K562 (cell line): ENCODE data around the gene PEDS1. TPM values are rescaled to one million over a fixed set of nuclear protein-coding genes. Genes with fewer than 3 reads are reported as not detected.

ENCODE experiments used
- ATAC-seq: fragments of 200-7000 bp; cut with Tn5 transposase; 3 replicates; pipeline ENCODE4 v1.9.1; 2020; ENCODE audit warnings: moderate library complexity
- BruUV-seq: library from RNA; stranded (reverse); fragments of 400-500 nt; replicated peaks from 2 replicates; lab custom pipeline; 2021; lab: Mats Ljungman, UMichigan
- CTCF ChIA-PET: fragments of 300-600 bp; formaldehyde crosslinking; extraction: SDS; loops from one replicate; lab custom pipeline; 2021; ENCODE audit warnings: low intra/inter-chr PET ratio; lab: Yijun Ruan, JAX
- POLR2A ChIA-PET: fragments of 300-600, 350-650 bp; sonication (Branson Sonifier 250); formaldehyde crosslinking; extraction: SDS; loops from one replicate; lab custom pipeline; 2021; ENCODE audit warnings: antibody characterized with exemption, inconsistent platforms; lab: Yijun Ruan, JAX
- DNase-seq, 4 experiments: peaks; one replicate each; pipeline versions ENCODE4 v3.0.0 to v3.0.0-alpha.2; 2011 to 2018; ENCODE audit warnings: low spot score in 3 of 4, mixed read lengths in 3 of 4; ENCODE audit errors: extremely low read depth in 1 of 4
- FAIRE-seq: peaks from 2 replicates; lab custom pipeline; 2011; peaks lifted over from hg19 to GRCh38; lab: Jason Lieb, UNC
- H2AFZ ChIP-seq: 2 replicates; pipeline ENCODE4 v1.6.0; 2011; ENCODE audit warnings: low read depth, low read length, control low read depth, inconsistent platforms
- H3K27ac ChIP-seq: fragments of 200-600 bp; 3 replicates; pipeline ENCODE4 v1.8.0; 2011; ENCODE audit warnings: low read depth, mild to moderate bottlenecking, control low read depth, inconsistent platforms, low read length, moderate library complexity, mixed read lengths; ENCODE audit errors: extremely low read depth
- H3K27me3 ChIP-seq, 2 experiments: fragments of 300-600 bp in 1 of 2; 2 replicates in 1 of 2; 3 replicates in 1 of 2; pipeline versions ENCODE4 v1.6.0 to v1.8.0; 2011; ENCODE audit warnings: inconsistent platforms in 2 of 2, low read length in 2 of 2, mild to moderate bottlenecking in 1 of 2, mixed read lengths in 1 of 2, moderate library complexity in 1 of 2; ENCODE audit not compliant: control insufficient read depth in 2 of 2, insufficient read depth in 2 of 2
- H3K36me3 ChIP-seq: fragments of 300-600 bp; 3 replicates; pipeline ENCODE4 v1.8.0; 2011; ENCODE audit warnings: mild to moderate bottlenecking, low read length, inconsistent platforms; ENCODE audit not compliant: control insufficient read depth, insufficient read depth
- H3K4me1 ChIP-seq, 2 experiments: fragments of 200-600 bp in 1 of 2; replicated peaks in 1 of 2; 2 replicates in 1 of 2; 3 replicates in 1 of 2; pipeline versions ENCODE4 v1.5.1 to v1.8.0; 2011; ENCODE audit warnings: inconsistent platforms in 2 of 2, low read length in 2 of 2, mild to moderate bottlenecking in 1 of 2, mixed read lengths in 1 of 2, moderate library complexity in 1 of 2; ENCODE audit not compliant: control insufficient read depth in 2 of 2, insufficient read depth in 2 of 2
- H3K4me2 ChIP-seq: 2 replicates; pipeline ENCODE4 v1.6.1; 2011; ENCODE audit warnings: low read length, control low read depth, inconsistent platforms, mixed read lengths; ENCODE audit not compliant: insufficient read depth
- H3K4me3 ChIP-seq: fragments of 200-600 bp; sonication (generic), shearing (Covaris generic); 2 replicates; pipeline ENCODE4 v1.5.1; 2016; ENCODE audit warnings: control low read depth, inconsistent platforms
- H3K79me2 ChIP-seq: fragments of 200-600 bp; 3 replicates; pipeline ENCODE4 v1.8.0; 2011; ENCODE audit warnings: low read length, inconsistent platforms; ENCODE audit not compliant: control insufficient read depth, insufficient read depth
- H3K9ac ChIP-seq, 2 experiments: 2 replicates each; pipeline versions ENCODE4 v1.6.0 to v1.6.1; 2011; ENCODE audit warnings: low read depth in 2 of 2, low read length in 2 of 2, control low read depth in 1 of 2, inconsistent platforms in 1 of 2, mild to moderate bottlenecking in 1 of 2, mixed read lengths in 1 of 2; ENCODE audit not compliant: insufficient read depth in 1 of 2
- H3K9me1 ChIP-seq: one replicate; pipeline ENCODE4 v1.6.0; 2011; ENCODE audit warnings: inconsistent platforms, mild to moderate bottlenecking, low read length, moderate library complexity; ENCODE audit not compliant: control insufficient read depth, insufficient read depth
- H3K9me3 ChIP-seq: replicated peaks from 2 replicates; pipeline ENCODE4 v1.5.1; 2011; ENCODE audit warnings: low read depth, low read length, inconsistent platforms; ENCODE audit not compliant: control insufficient read depth, insufficient read depth
- H4K20me1 ChIP-seq: replicated peaks from 2 replicates; pipeline ENCODE4 v1.6.1; 2011; ENCODE audit warnings: low read length, inconsistent platforms, mixed read lengths; ENCODE audit not compliant: control insufficient read depth, insufficient read depth
- CHD2 ChIP-seq: IDR thresholded peaks from 2 replicates; pipeline ENCODE4 v1.6.1; 2011; ENCODE audit warnings: low read depth, low read length
- ETV5 ChIP-seq: sonication (generic); formaldehyde crosslinking; IDR thresholded peaks from 2 replicates; pipeline ENCODE4 v1.4.0; 2020; ENCODE audit warnings: low read depth, mild to moderate bottlenecking, missing genetic modification reagents
- ETV6 ChIP-seq, 3 experiments: fragments of 150-350 bp in 1 of 3; sonication (generic) in 1 of 3; formaldehyde crosslinking in 1 of 3; IDR thresholded peaks; 2 replicates each; pipeline versions ENCODE4 v1.6.1 to v1.8.0; 2014 to 2022; ENCODE audit warnings: borderline replicate concordance in 2 of 3, low read depth in 2 of 3, antibody characterized with exemption in 1 of 3, low read length in 1 of 3, mild to moderate bottlenecking in 1 of 3, missing genetic modification reagents in 1 of 3
- NKRF ChIP-seq: fragments of 450-650 bp; IDR thresholded peaks from 2 replicates; pipeline ENCODE4 v1.6.1; 2016; ENCODE audit warnings: borderline replicate concordance
- NRF1 ChIP-seq, 2 experiments: fragments of 450-650 bp; IDR thresholded peaks in 1 of 2; conservative IDR thresholded peaks in 1 of 2; 2 replicates each; pipeline ENCODE4 v1.6.1; 2014; ENCODE audit warnings: mild to moderate bottlenecking in 2 of 2
- SLC30A9 ChIP-seq: fragments of 250-450 bp; sonication (Bioruptor Pico); IDR thresholded peaks from 2 replicates; pipeline ENCODE4 v1.8.0; 2022; ENCODE audit warnings: mild to moderate bottlenecking, moderate library complexity
- SPI1 ChIP-seq: IDR thresholded peaks from 2 replicates; pipeline ENCODE4 v1.6.1; 2011; ENCODE audit warnings: low read depth, low read length, control low read depth, borderline replicate concordance
- ZBTB7A ChIP-seq: IDR thresholded peaks from 2 replicates; pipeline ENCODE4 v1.6.1; 2011; ENCODE audit warnings: low read depth, mild to moderate bottlenecking, low read length, moderate library complexity, borderline replicate concordance; ENCODE audit not compliant: control insufficient read depth
- WGBS: fragments of 100-300 bp; shearing (Covaris generic); methylation state at CpG from one replicate; pipeline ENCODE4 v1.1.6; 2016; ENCODE audit warnings: low coverage, mixed read lengths; ENCODE audit not compliant: insufficient coverage; ENCODE audit errors: missing lambda C conversion rate; 5-methylcytosine and 5-hydroxymethylcytosine counted together
- in situ Hi-C: fragments of 300-500 bp; cut with MboI; formaldehyde crosslinking; loops from 4 replicates; pipeline ENCODE4 v1.15.0; 2018; ENCODE audit warnings: inconsistent platforms, mixed read lengths
- intact Hi-C: fragments of 100-400 bp; cut with micrococcal nuclease; formaldehyde crosslinking; loops from 2 replicates; pipeline ENCODE4 v1.14.2; 2022
- polyA plus RNA-seq, 8 experiments: library from polyadenylated mRNA; depleted of rRNA in 4 of 8; stranded (reverse) in 5 of 8; unstranded in 3 of 8; fragments of >200 nt; fragmentation: Nextera tagmentation in 2 of 8; fragmentation: Illumina TruSeq in 1 of 8; extraction: Ambion mirVana in 2 of 8; extraction: Trizol in 1 of 8; gene quantifications; 2 replicates each; pipeline versions ENCODE4 v1.2.1 to v1.2.3, GENCODE V29; 2011 to 2014; ENCODE audit warnings: inconsistent platforms in 1 of 8, missing spikeins in 1 of 8
- total RNA-seq, 7 experiments: library from RNA; depleted of rRNA in 6 of 7; stranded (reverse); fragments of >200 nt in 6 of 7; fragmentation: Illumina TruSeq in 2 of 7; extraction: Trizol in 2 of 7; gene quantifications; 2 replicates each; pipeline versions ENCODE4 v1.2.1 to v1.2.3, GENCODE V29; 2011 to 2021; ENCODE audit warnings: low replicate concordance in 1 of 7
- TF ChIP-seq, protein P1 (sequence below): fragments of 200-800 bp; sonication (Bioruptor generic); IDR thresholded peaks from 2 replicates; pipeline ENCODE4 v1.6.1; 2016; ENCODE audit warnings: missing genetic modification characterization, missing compliant biosample characterization

PEDS1 gene
- total and polyA plus RNA-seq, 9 of the 15 experiments (the other 6 are each of a cell fraction or from before 2014, with no cell fraction given): 2.9 to 38.5 (median 24.2) TPM

DNA sequence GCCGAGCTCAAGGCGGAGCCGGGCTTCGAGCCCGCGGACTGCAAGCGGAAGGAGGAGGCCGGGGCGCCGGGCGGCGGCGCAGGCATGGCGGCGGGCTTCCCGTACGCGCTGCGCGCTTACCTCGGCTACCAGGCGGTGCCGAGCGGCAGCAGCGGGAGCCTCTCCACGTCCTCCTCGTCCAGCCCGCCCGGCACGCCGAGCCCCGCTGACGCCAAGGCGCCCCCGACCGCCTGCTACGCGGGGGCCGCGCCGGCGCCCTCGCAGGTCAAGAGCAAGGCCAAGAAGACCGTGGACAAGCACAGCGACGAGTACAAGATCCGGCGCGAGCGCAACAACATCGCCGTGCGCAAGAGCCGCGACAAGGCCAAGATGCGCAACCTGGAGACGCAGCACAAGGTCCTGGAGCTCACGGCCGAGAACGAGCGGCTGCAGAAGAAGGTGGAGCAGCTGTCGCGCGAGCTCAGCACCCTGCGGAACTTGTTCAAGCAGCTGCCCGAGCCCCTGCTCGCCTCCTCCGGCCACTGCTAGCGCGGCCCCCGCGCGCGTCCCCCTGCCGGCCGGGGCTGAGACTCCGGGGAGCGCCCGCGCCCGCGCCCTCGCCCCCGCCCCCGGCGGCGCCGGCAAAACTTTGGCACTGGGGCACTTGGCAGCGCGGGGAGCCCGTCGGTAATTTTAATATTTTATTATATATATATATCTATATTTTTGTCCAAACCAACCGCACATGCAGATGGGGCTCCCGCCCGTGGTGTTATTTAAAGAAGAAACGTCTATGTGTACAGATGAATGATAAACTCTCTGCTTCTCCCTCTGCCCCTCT lies 38.2 kb upstream of the PEDS1 start:
- ATAC-seq: peak; percentile 9
- Histone ChIP-seq H3K27me3 (no peaks in the 10 kb centered on the region), H3K36me3 (peaks cover 18% of the 10 kb centered on the region), H3K9me3 (no peaks in the 10 kb centered on the region), H2AFZ (peak overlapping the region; percentile 73), H3K4me3 (peak overlapping the region; percentile 95), H3K9ac (peak overlapping the region; percentile 96 to 100), H3K27ac (peak overlapping the region; percentile 99), H3K4me2 (peak overlapping the region; percentile 99), H4K20me1 (peaks cover 16% of the 10 kb centered on the region; the same call in 1 of the 2 replicates), H3K9me1 (peaks cover 12% of the 10 kb centered on the region), H3K4me1 (peaks cover 46 to 82% of the 10 kb centered on the region in 2 experiments), H3K79me2 (peaks cover 41% of the 10 kb centered on the region)
- under 1% methylated on average over 53 of the region's 96 CpGs for WGBS
- POLR2A ChIA-PET: interaction anchor here (0.6 to 2.1 kb wide), 22 partner anchors 8 to 542 kb away, joined by 3 to 12 read pairs (median 4); partner anchors contain the start of gene SNAI1
- in situ Hi-C loops: no loop called here
- CTCF ChIA-PET: interaction anchor here (2.6 kb wide), 1 partner anchor 269 kb away, joined by 21 read pairs; no protein-coding TSS in a partner anchor
- TSS peak; percentile 32 for BruUV-seq
- peak; percentile 68 to 69 (median 68) for DNase-seq
- intact Hi-C loops: loop anchor here (5.0 kb wide), 1 partner anchor 101 kb away; no protein-coding TSS in a partner anchor
- peak; percentile 63 for FAIRE-seq
- no peak for TF ChIP-seq NKRF
- no peak for TF ChIP-seq CHD2
- TF ChIP-seq SLC30A9 (CRISPR knock-in tag): no peak
- TF ChIP-seq ETV6 (IDR thresholded peaks at IDR 0.05; ENCODE audit: borderline replicate concordance in 1 of 2, low read depth in 2 of 2, low read length in 1 of 2): no peak
- TF ChIP-seq ETV6 (CRISPR knock-in tag; IDR thresholded peaks at IDR 0.05; ENCODE audit: borderline replicate concordance): no peak
- TF ChIP-seq ZBTB7A: peak; percentile 82; the same call in 1 of the 2 replicates
- peak; percentile 66 to 73; a peak in 2 of 4 replicates for TF ChIP-seq NRF1 (conservative IDR thresholded peaks at IDR 0.05 in 1 of 2, IDR thresholded peaks at IDR 0.05 in 1 of 2)
- TF ChIP-seq, protein P1, sequence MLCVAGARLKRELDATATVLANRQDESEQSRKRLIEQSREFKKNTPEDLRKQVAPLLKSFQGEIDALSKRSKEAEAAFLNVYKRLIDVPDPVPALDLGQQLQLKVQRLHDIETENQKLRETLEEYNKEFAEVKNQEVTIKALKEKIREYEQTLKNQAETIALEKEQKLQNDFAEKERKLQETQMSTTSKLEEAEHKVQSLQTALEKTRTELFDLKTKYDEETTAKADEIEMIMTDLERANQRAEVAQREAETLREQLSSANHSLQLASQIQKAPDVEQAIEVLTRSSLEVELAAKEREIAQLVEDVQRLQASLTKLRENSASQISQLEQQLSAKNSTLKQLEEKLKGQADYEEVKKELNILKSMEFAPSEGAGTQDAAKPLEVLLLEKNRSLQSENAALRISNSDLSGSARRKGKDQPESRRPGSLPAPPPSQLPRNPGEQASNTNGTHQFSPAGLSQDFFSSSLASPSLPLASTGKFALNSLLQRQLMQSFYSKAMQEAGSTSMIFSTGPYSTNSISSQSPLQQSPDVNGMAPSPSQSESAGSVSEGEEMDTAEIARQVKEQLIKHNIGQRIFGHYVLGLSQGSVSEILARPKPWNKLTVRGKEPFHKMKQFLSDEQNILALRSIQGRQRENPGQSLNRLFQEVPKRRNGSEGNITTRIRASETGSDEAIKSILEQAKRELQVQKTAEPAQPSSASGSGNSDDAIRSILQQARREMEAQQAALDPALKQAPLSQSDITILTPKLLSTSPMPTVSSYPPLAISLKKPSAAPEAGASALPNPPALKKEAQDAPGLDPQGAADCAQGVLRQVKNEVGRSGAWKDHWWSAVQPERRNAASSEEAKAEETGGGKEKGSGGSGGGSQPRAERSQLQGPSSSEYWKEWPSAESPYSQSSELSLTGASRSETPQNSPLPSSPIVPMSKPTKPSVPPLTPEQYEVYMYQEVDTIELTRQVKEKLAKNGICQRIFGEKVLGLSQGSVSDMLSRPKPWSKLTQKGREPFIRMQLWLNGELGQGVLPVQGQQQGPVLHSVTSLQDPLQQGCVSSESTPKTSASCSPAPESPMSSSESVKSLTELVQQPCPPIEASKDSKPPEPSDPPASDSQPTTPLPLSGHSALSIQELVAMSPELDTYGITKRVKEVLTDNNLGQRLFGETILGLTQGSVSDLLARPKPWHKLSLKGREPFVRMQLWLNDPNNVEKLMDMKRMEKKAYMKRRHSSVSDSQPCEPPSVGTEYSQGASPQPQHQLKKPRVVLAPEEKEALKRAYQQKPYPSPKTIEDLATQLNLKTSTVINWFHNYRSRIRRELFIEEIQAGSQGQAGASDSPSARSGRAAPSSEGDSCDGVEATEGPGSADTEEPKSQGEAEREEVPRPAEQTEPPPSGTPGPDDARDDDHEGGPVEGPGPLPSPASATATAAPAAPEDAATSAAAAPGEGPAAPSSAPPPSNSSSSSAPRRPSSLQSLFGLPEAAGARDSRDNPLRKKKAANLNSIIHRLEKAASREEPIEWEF (CRISPR knock-in tag): no peak
- TF ChIP-seq ETV5 (CRISPR knock-in tag): peak; percentile 59; the same call in 1 of the 2 replicates
- no peak for TF ChIP-seq SPI1
